GM12878 (cell line): ENCODE data around the gene ZNF222. TPM values are rescaled to one million over a fixed set of nuclear protein-coding genes. Genes with fewer than 3 reads are reported as not detected.
A peak's percentile ranks its signal among the peaks of the same experiment; 100 is the strongest.

Experiments
- ATAC-seq: fragments of 200-7000 bp; cut with Tn5 transposase; 3 replicates; pipeline ENCODE4 v1.9.1; 2020; ENCODE audit warnings: mild to moderate bottlenecking, moderate library complexity
- BruUV-seq: library from RNA; stranded (reverse); fragments of 400-500 nt; replicated peaks from 2 replicates; lab custom pipeline; 2021; lab: Mats Ljungman, UMichigan
- CTCF ChIA-PET: fragments of 300-600 bp; sonication (Branson Sonifier 250); formaldehyde crosslinking; extraction: SDS; loops from one replicate; lab custom pipeline; 2021; ENCODE audit warnings: inconsistent platforms; lab: Yijun Ruan, JAX
- POLR2A ChIA-PET: fragments of 350-600 bp; formaldehyde crosslinking; extraction: SDS; loops from one replicate; lab custom pipeline; 2021; ENCODE audit warnings: inconsistent platforms; lab: Charles Lee
- RAD21 ChIA-PET: fragments of 300-600 bp; sonication (Branson Sonifier 250); formaldehyde crosslinking; loops from one replicate; lab custom pipeline; 2023; ENCODE audit warnings: antibody characterized with exemption; ENCODE audit not compliant: unreplicated experiment; lab: Charles Lee
- SMC1A ChIA-PET: fragments of 300-600 bp; sonication (Branson Sonifier 250); formaldehyde crosslinking; loops from one replicate; lab custom pipeline; 2023; ENCODE audit not compliant: unreplicated experiment, uncharacterized antibody; lab: Charles Lee
- DNase-seq: peaks from one replicate; pipeline ENCODE4 v3.0.0-alpha.2; 2011; ENCODE audit warnings: low read depth, low spot score
- FAIRE-seq: peaks from 3 replicates; lab custom pipeline; 2011; peaks lifted over from hg19 to GRCh38; lab: Jason Lieb, UNC
- H2AFZ ChIP-seq: 2 replicates; pipeline ENCODE4 v1.6.0; 2011; ENCODE audit warnings: low read depth, low read length, control low read depth; ENCODE audit not compliant: control insufficient read depth
- H3K27ac ChIP-seq: 2 replicates; pipeline ENCODE4 v1.5.1; 2011; ENCODE audit warnings: control low read depth; ENCODE audit not compliant: control insufficient read depth, insufficient read depth
- H3K27me3 ChIP-seq, 2 experiments: replicated peaks in 1 of 2; 2 replicates each; pipeline versions ENCODE4 v1.6.0 to v1.6.1; 2011; ENCODE audit warnings: low read length in 1 of 2; ENCODE audit not compliant: control insufficient read depth in 2 of 2, insufficient read depth in 2 of 2
- H3K36me3 ChIP-seq, 2 experiments: 2 replicates each; pipeline ENCODE4 v1.5.1; 2011; ENCODE audit warnings: low read length in 1 of 2; ENCODE audit not compliant: control insufficient read depth in 2 of 2, insufficient read depth in 2 of 2
- H3K4me1 ChIP-seq: 2 replicates; pipeline ENCODE4 v1.6.1; 2011; ENCODE audit warnings: mild to moderate bottlenecking, low read length, moderate library complexity, mixed read lengths; ENCODE audit not compliant: control insufficient read depth, insufficient read depth
- H3K4me2 ChIP-seq: 2 replicates; pipeline ENCODE4 v1.6.0; 2011; ENCODE audit warnings: control low read depth; ENCODE audit not compliant: control insufficient read depth, insufficient read depth
- H3K4me3 ChIP-seq: fragments of 200-600 bp; sonication (generic); 2 replicates; pipeline ENCODE4 v1.5.1; 2016
- H3K79me2 ChIP-seq: 2 replicates; pipeline ENCODE4 v1.6.0; 2011; ENCODE audit warnings: low read length; ENCODE audit not compliant: control insufficient read depth, insufficient read depth
- H3K9ac ChIP-seq: 2 replicates; pipeline ENCODE4 v1.8.0; 2011; ENCODE audit warnings: low read length, control low read depth, mixed read lengths; ENCODE audit not compliant: control insufficient read depth, insufficient read depth
- H3K9me3 ChIP-seq: replicated peaks from 3 replicates; pipeline ENCODE4 v1.5.1; 2011; ENCODE audit warnings: mild to moderate bottlenecking, low read length; ENCODE audit not compliant: control insufficient read depth, insufficient read depth
- H4K20me1 ChIP-seq: 2 replicates; pipeline ENCODE4 v1.6.0; 2011; ENCODE audit not compliant: control insufficient read depth, insufficient read depth
- GATAD2B ChIP-seq: fragments of 450-650 bp; conservative IDR thresholded peaks from 2 replicates; pipeline ENCODE4 v1.6.1; 2017; ENCODE audit warnings: low read depth, mild to moderate bottlenecking, moderate library complexity
- HDGF ChIP-seq: fragments of 450-650 bp; IDR thresholded peaks from 2 replicates; pipeline ENCODE4 v1.6.1; 2016; ENCODE audit warnings: antibody characterized with exemption
- MLLT1 ChIP-seq: fragments of 450-650 bp; IDR thresholded peaks from 2 replicates; pipeline ENCODE4 v1.6.1; 2016; ENCODE audit warnings: mild to moderate bottlenecking
- PAX5 ChIP-seq: IDR thresholded peaks from 2 replicates; pipeline ENCODE4 v1.6.1; 2011; ENCODE audit warnings: low read depth, low read length, borderline replicate concordance
- POU2F2 ChIP-seq: IDR thresholded peaks from 3 replicates; pipeline ENCODE4 v1.6.1; 2011; ENCODE audit warnings: low read depth, mild to moderate bottlenecking, low read length, borderline replicate concordance
- REST ChIP-seq: IDR thresholded peaks from 2 replicates; pipeline ENCODE4 v1.6.1; 2012; ENCODE audit warnings: mild to moderate bottlenecking, low read depth, low read length
- SIN3A ChIP-seq: IDR thresholded peaks from 2 replicates; pipeline ENCODE4 v1.6.1; 2012; ENCODE audit warnings: low read depth, low read length, improper control_type of control experiment
- ZBTB40 ChIP-seq: fragments of 450-650 bp; IDR thresholded peaks from 2 replicates; pipeline ENCODE4 v1.6.1; 2016; ENCODE audit warnings: mild to moderate bottlenecking, moderate library complexity, borderline replicate concordance
- WGBS: methylation state at CpG from one replicate; pipeline ENCODE4 v1.1.6; 2016; ENCODE audit warnings: low lambda C conversion rate; ENCODE audit not compliant: insufficient replicate concordance, insufficient coverage; ENCODE audit errors: missing lambda C conversion rate; 5-methylcytosine and 5-hydroxymethylcytosine counted together
- in situ Hi-C: fragments of 300-500 bp; cut with MboI; formaldehyde crosslinking; loops from 9 replicates; pipeline ENCODE4 v1.14.3; 2018; ENCODE audit warnings: mixed read lengths
- intact Hi-C: fragments of 100-400 bp; cut with micrococcal nuclease; formaldehyde crosslinking; loops from one replicate; pipeline ENCODE4 v1.14.2; 2022; ENCODE audit not compliant: unreplicated experiment
- polyA plus RNA-seq, 11 experiments: library from polyadenylated mRNA; depleted of rRNA in 4 of 11; unstranded in 6 of 11; stranded (reverse) in 5 of 11; fragments of >200 nt; fragmentation: Nextera tagmentation in 4 of 11; fragmentation: Illumina TruSeq in 1 of 11; extraction: Ambion mirVana in 4 of 11; extraction: Trizol in 1 of 11; gene quantifications; 1 replicate in 1 of 11; 2 replicates in 10 of 11; pipeline versions ENCODE4 v1.2.1 to v1.2.3, GENCODE V29; 2011 to 2016; ENCODE audit warnings: inconsistent platforms in 2 of 11, missing spikeins in 2 of 11, low read depth in 1 of 11
- total RNA-seq, 4 experiments: library from RNA; depleted of rRNA in 3 of 4; stranded (reverse); fragments of >200 nt in 3 of 4; fragmentation: Illumina TruSeq in 1 of 4; extraction: Trizol in 1 of 4; gene quantifications; 2 replicates each; pipeline versions ENCODE4 v1.2.1 to v1.2.3, GENCODE V29; 2013 to 2021
- TF ChIP-seq, protein P1 (sequence below): IDR thresholded peaks from 2 replicates; pipeline ENCODE4 v1.6.1; 2012; ENCODE audit warnings: low read depth, low read length, improper control_type of control experiment

The ZNF222 gene
- total and polyA plus RNA-seq, 10 of the 15 experiments (the other 5 are each of a cell fraction or from before 2014, with no cell fraction given), result 2.3 to 5.9 (median 4.2) TPM

- ChIA-PET POLR2A (no interaction called here), SMC1A (interaction anchor here (0.5 to 1.6 kb wide), 9 partner anchors 23 to 271 kb away, joined by 3 to 5 read pairs (median 3); partner anchors contain the start of genes ZNF221 and ZNF225), RAD21 (interaction anchor here (1.0 to 1.4 kb wide), 5 partner anchors 22 to 403 kb away, joined by 3 to 5 read pairs (median 4); partner anchors contain the start of gene ZNF45), CTCF (interaction anchor here (0.8 to 3.1 kb wide), 4 partner anchors 21 to 330 kb away, joined by 3 to 16 read pairs (median 5); partner anchors contain the start of gene ZNF224)
- H3K36me3 ChIP-seq, result no peaks in the 10 kb centered on the region
- peak within 1 kb of the TSS; percentile 89 for H3K4me2 ChIP-seq
- no peaks in the 10 kb centered on the region; the same call in 1 of the 3 replicates for H3K9me3 ChIP-seq
- no peaks in the 10 kb centered on the region for H3K27me3 ChIP-seq
- DNase-seq (peak; percentile 78), ATAC-seq (peak; percentile 100), FAIRE-seq (peak; percentile 94)
- H3K27ac ChIP-seq, result peak within 1 kb of the TSS; percentile 36; the same call in 1 of the 2 replicates
- intact Hi-C loops (no loop called here), in situ Hi-C loops (no loop called here)
- TSS peak; percentile 82 for BruUV-seq
- H4K20me1 ChIP-seq, result no peaks in the 10 kb centered on the region
- no peaks in the 10 kb centered on the region for H3K79me2 ChIP-seq
- 17% methylated on average over 40 of the region's 40 CpGs for WGBS
- no peaks in the 10 kb centered on the region for H3K4me1 ChIP-seq
- H2AFZ ChIP-seq, result peak within 1 kb of the TSS; percentile 64
- H3K9ac ChIP-seq, result peak within 1 kb of the TSS; percentile 33
- H3K4me3 ChIP-seq, result peak within 1 kb of the TSS; percentile 66
- TF ChIP-seq GATAD2B (0 out of 2 replicates have a peak, but pooled peaks have one; percentile 32), MLLT1 (peak; percentile 90), HDGF (no peak), SIN3A (peak; percentile 44; the same call in 1 of the 2 replicates), ZBTB40 (peak; percentile 91), POU2F2 (peak; percentile 7; the same call in 1 of the 3 replicates), PAX5 (peak; percentile 47; the same call in 1 of the 2 replicates), REST (no peak)
- TF ChIP-seq, protein P1, sequence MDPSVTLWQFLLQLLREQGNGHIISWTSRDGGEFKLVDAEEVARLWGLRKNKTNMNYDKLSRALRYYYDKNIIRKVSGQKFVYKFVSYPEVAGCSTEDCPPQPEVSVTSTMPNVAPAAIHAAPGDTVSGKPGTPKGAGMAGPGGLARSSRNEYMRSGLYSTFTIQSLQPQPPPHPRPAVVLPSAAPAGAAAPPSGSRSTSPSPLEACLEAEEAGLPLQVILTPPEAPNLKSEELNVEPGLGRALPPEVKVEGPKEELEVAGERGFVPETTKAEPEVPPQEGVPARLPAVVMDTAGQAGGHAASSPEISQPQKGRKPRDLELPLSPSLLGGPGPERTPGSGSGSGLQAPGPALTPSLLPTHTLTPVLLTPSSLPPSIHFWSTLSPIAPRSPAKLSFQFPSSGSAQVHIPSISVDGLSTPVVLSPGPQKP, result peak; percentile 84; the same call in 1 of the 2 replicates
These were observed 46.8 kb downstream of the ZNF222 start, which contains the start of gene ZNF284 for GRCh38 chr19:44071824-44072542. Gene ZNF284, plus strand, starts transcription at chr19:44072159. Its CDS starts 4,231 bp downstream, at chr19:44076390.
